GM12878 (cell line): Measurements from ENCODE around the gene CASK. TPM values are rescaled to one million over a fixed set of nuclear protein-coding genes. Genes with fewer than 3 reads are reported as not detected.

Experiments
- ATAC-seq: fragments of 200-7000 bp; cut with Tn5 transposase; 3 replicates; pipeline ENCODE4 v1.9.1; 2020; ENCODE audit warnings: mild to moderate bottlenecking, moderate library complexity
- BruUV-seq: library from RNA; stranded (reverse); fragments of 400-500 nt; replicated peaks from 2 replicates; lab custom pipeline; 2021; lab: Mats Ljungman, UMichigan
- CTCF ChIA-PET: fragments of 300-600 bp; sonication (Branson Sonifier 250); formaldehyde crosslinking; extraction: SDS; loops from one replicate; lab custom pipeline; 2021; ENCODE audit warnings: inconsistent platforms; lab: Yijun Ruan, JAX
- POLR2A ChIA-PET: fragments of 350-600 bp; formaldehyde crosslinking; extraction: SDS; loops from one replicate; lab custom pipeline; 2021; ENCODE audit warnings: inconsistent platforms; lab: Charles Lee
- RAD21 ChIA-PET: fragments of 300-600 bp; sonication (Branson Sonifier 250); formaldehyde crosslinking; loops from one replicate; lab custom pipeline; 2023; ENCODE audit warnings: antibody characterized with exemption; ENCODE audit not compliant: unreplicated experiment; lab: Charles Lee
- SMC1A ChIA-PET: fragments of 300-600 bp; sonication (Branson Sonifier 250); formaldehyde crosslinking; loops from one replicate; lab custom pipeline; 2023; ENCODE audit not compliant: unreplicated experiment, uncharacterized antibody; lab: Charles Lee
- DNase-seq: peaks from one replicate; pipeline ENCODE4 v3.0.0-alpha.2; 2011; ENCODE audit warnings: low read depth, low spot score
- FAIRE-seq: peaks from 3 replicates; lab custom pipeline; 2011; peaks lifted over from hg19 to GRCh38; lab: Jason Lieb, UNC
- H2AFZ ChIP-seq: 2 replicates; pipeline ENCODE4 v1.6.0; 2011; ENCODE audit warnings: low read depth, low read length, control low read depth; ENCODE audit not compliant: control insufficient read depth
- H3K27ac ChIP-seq: 2 replicates; pipeline ENCODE4 v1.5.1; 2011; ENCODE audit warnings: control low read depth; ENCODE audit not compliant: control insufficient read depth, insufficient read depth
- H3K27me3 ChIP-seq, 2 experiments: replicated peaks in 1 of 2; 2 replicates each; pipeline versions ENCODE4 v1.6.0 to v1.6.1; 2011; ENCODE audit warnings: low read length in 1 of 2; ENCODE audit not compliant: control insufficient read depth in 2 of 2, insufficient read depth in 2 of 2
- H3K36me3 ChIP-seq, 2 experiments: 2 replicates each; pipeline ENCODE4 v1.5.1; 2011; ENCODE audit warnings: low read length in 1 of 2; ENCODE audit not compliant: control insufficient read depth in 2 of 2, insufficient read depth in 2 of 2
- H3K4me1 ChIP-seq: 2 replicates; pipeline ENCODE4 v1.6.1; 2011; ENCODE audit warnings: mild to moderate bottlenecking, low read length, moderate library complexity, mixed read lengths; ENCODE audit not compliant: control insufficient read depth, insufficient read depth
- H3K4me2 ChIP-seq: 2 replicates; pipeline ENCODE4 v1.6.0; 2011; ENCODE audit warnings: control low read depth; ENCODE audit not compliant: control insufficient read depth, insufficient read depth
- H3K4me3 ChIP-seq: fragments of 200-600 bp; sonication (generic); 2 replicates; pipeline ENCODE4 v1.5.1; 2016
- H3K79me2 ChIP-seq: 2 replicates; pipeline ENCODE4 v1.6.0; 2011; ENCODE audit warnings: low read length; ENCODE audit not compliant: control insufficient read depth, insufficient read depth
- H3K9ac ChIP-seq: 2 replicates; pipeline ENCODE4 v1.8.0; 2011; ENCODE audit warnings: low read length, control low read depth, mixed read lengths; ENCODE audit not compliant: control insufficient read depth, insufficient read depth
- H3K9me3 ChIP-seq: replicated peaks from 3 replicates; pipeline ENCODE4 v1.5.1; 2011; ENCODE audit warnings: mild to moderate bottlenecking, low read length; ENCODE audit not compliant: control insufficient read depth, insufficient read depth
- H4K20me1 ChIP-seq: 2 replicates; pipeline ENCODE4 v1.6.0; 2011; ENCODE audit not compliant: control insufficient read depth, insufficient read depth
- CHD1 ChIP-seq: IDR thresholded peaks from 2 replicates; pipeline ENCODE4 v1.6.1; 2012; ENCODE audit warnings: low read depth, low read length, improper control_type of control experiment
- ESRRA ChIP-seq: IDR thresholded peaks from 2 replicates; pipeline ENCODE4 v1.6.1; 2012; ENCODE audit warnings: mild to moderate bottlenecking, low read length, improper control_type of control experiment
- IKZF2 ChIP-seq, 2 experiments: fragments of 450-650 bp; IDR thresholded peaks; 2 replicates each; pipeline ENCODE4 v1.6.1; 2017; ENCODE audit warnings: mild to moderate bottlenecking in 2 of 2, moderate library complexity in 2 of 2
- MEF2A ChIP-seq: IDR thresholded peaks from 2 replicates; pipeline ENCODE4 v1.6.1; 2011; ENCODE audit warnings: low read depth, mild to moderate bottlenecking, low read length, moderate library complexity; ENCODE audit not compliant: insufficient read depth
- MEF2B ChIP-seq: fragments of 450-650 bp; IDR thresholded peaks from 2 replicates; pipeline ENCODE4 v1.6.1; 2018; ENCODE audit warnings: mild to moderate bottlenecking, moderate library complexity; ENCODE audit not compliant: partially characterized antibody, poor library complexity, severe bottlenecking
- NFIC ChIP-seq: IDR thresholded peaks from 2 replicates; pipeline ENCODE4 v1.6.1; 2012; ENCODE audit warnings: low read depth, mild to moderate bottlenecking, inconsistent platforms, low read length, moderate library complexity
- NFYB ChIP-seq: IDR thresholded peaks from 2 replicates; pipeline ENCODE4 v1.6.1; 2011; ENCODE audit warnings: low read depth, mild to moderate bottlenecking, low read length, improper control_type of control experiment, moderate library complexity; ENCODE audit not compliant: insufficient read depth
- RUNX3 ChIP-seq: IDR thresholded peaks from 2 replicates; pipeline ENCODE4 v1.6.1; 2012; ENCODE audit warnings: low read length, inconsistent platforms
- YY1 ChIP-seq: IDR thresholded peaks from 2 replicates; pipeline ENCODE4 v1.6.1; 2011; ENCODE audit warnings: low read depth, mild to moderate bottlenecking, low read length
- WGBS: methylation state at CpG from one replicate; pipeline ENCODE4 v1.1.6; 2016; ENCODE audit warnings: low lambda C conversion rate; ENCODE audit not compliant: insufficient replicate concordance, insufficient coverage; ENCODE audit errors: missing lambda C conversion rate; 5-methylcytosine and 5-hydroxymethylcytosine counted together
- in situ Hi-C: fragments of 300-500 bp; cut with MboI; formaldehyde crosslinking; loops from 9 replicates; pipeline ENCODE4 v1.14.3; 2018; ENCODE audit warnings: mixed read lengths
- intact Hi-C: fragments of 100-400 bp; cut with micrococcal nuclease; formaldehyde crosslinking; loops from one replicate; pipeline ENCODE4 v1.14.2; 2022; ENCODE audit not compliant: unreplicated experiment
- polyA plus RNA-seq, 11 experiments: library from polyadenylated mRNA; depleted of rRNA in 4 of 11; unstranded in 6 of 11; stranded (reverse) in 5 of 11; fragments of >200 nt; fragmentation: Nextera tagmentation in 4 of 11; fragmentation: Illumina TruSeq in 1 of 11; extraction: Ambion mirVana in 4 of 11; extraction: Trizol in 1 of 11; gene quantifications; 1 replicate in 1 of 11; 2 replicates in 10 of 11; pipeline versions ENCODE4 v1.2.1 to v1.2.3, GENCODE V29; 2011 to 2016; ENCODE audit warnings: inconsistent platforms in 2 of 11, missing spikeins in 2 of 11, low read depth in 1 of 11
- total RNA-seq, 4 experiments: library from RNA; depleted of rRNA in 3 of 4; stranded (reverse); fragments of >200 nt in 3 of 4; fragmentation: Illumina TruSeq in 1 of 4; extraction: Trizol in 1 of 4; gene quantifications; 2 replicates each; pipeline versions ENCODE4 v1.2.1 to v1.2.3, GENCODE V29; 2013 to 2021
- TF ChIP-seq, protein P1 (sequence below): IDR thresholded peaks from 2 replicates; pipeline ENCODE4 v1.6.1; 2012; ENCODE audit warnings: low read length, inconsistent platforms
- TF ChIP-seq, protein P2 (sequence below): fragments of 450-650 bp; formaldehyde crosslinking; IDR thresholded peaks from 2 replicates; pipeline ENCODE4 v1.5.0; 2022; ENCODE audit warnings: mild to moderate bottlenecking, missing genetic modification characterization

Gene CASK
- total and polyA plus RNA-seq, 10 of the 15 experiments (the other 5 are each of a cell fraction or from before 2014, with no cell fraction given): 0.60 to 45.9 (median 4.8) TPM

DNA sequence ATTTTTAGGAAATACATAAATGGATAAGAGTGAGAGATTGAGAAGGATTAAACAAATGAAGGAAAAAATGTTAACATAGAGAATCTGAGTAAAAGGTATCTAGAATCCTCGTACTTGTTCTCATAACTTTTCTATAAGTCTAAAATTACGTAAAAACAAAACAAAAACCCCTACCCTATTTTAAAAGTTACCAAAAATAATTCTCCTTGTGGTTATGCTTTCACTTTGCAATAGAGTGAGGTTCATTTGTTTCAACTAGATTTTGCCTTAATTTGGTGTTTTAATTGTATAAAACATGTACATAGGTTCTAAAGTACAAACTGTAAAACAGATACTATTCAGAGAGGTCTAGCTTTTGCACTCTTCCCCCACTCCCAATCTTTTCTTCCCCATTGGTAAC, 238.4 kb downstream of the CASK start:
- Histone ChIP-seq H2AFZ (no peak overlapping the region), H3K4me2 (no peak overlapping the region; the same call in 1 of the 2 replicates), H3K9ac (no peak overlapping the region), H3K27ac (no peak overlapping the region), H4K20me1 (no peaks in the 10 kb centered on the region), H3K79me2 (no peaks in the 10 kb centered on the region), H3K27me3 (no peaks in the 10 kb centered on the region), H3K36me3 (no peaks in the 10 kb centered on the region), H3K4me3 (no peak overlapping the region), H3K9me3 (no peaks in the 10 kb centered on the region), H3K4me1 (peaks cover 6% of the 10 kb centered on the region)
- intact Hi-C loops (no loop called here), in situ Hi-C loops (no loop called here)
- ChIA-PET POLR2A (no interaction called here), RAD21 (no interaction called here), CTCF (no interaction called here), SMC1A (interaction anchor here (1.3 kb wide), 1 partner anchor 14 kb away, joined by 3 read pairs; no protein-coding TSS in a partner anchor)
- WGBS: 5% methylated on average over 2 of the region's 2 CpGs
- FAIRE-seq (no peak), ATAC-seq (no peak), DNase-seq (no peak)
- no TSS peak for BruUV-seq
- TF ChIP-seq IKZF2 (IDR thresholded peaks at IDR 0.05) (no peak), CHD1 (no peak), MEF2A (peak; percentile 85), NFYB (no peak), ESRRA (no peak), MEF2B (peak; percentile 75), RUNX3 (peak; percentile 72), NFIC (peak; percentile 44), YY1 (no peak)
- TF ChIP-seq, protein P1, sequence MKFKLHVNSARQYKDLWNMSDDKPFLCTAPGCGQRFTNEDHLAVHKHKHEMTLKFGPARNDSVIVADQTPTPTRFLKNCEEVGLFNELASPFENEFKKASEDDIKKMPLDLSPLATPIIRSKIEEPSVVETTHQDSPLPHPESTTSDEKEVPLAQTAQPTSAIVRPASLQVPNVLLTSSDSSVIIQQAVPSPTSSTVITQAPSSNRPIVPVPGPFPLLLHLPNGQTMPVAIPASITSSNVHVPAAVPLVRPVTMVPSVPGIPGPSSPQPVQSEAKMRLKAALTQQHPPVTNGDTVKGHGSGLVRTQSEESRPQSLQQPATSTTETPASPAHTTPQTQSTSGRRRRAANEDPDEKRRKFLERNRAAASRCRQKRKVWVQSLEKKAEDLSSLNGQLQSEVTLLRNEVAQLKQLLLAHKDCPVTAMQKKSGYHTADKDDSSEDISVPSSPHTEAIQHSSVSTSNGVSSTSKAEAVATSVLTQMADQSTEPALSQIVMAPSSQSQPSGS: peak; percentile 41; the same call in 1 of the 2 replicates
- TF ChIP-seq, protein P2, sequence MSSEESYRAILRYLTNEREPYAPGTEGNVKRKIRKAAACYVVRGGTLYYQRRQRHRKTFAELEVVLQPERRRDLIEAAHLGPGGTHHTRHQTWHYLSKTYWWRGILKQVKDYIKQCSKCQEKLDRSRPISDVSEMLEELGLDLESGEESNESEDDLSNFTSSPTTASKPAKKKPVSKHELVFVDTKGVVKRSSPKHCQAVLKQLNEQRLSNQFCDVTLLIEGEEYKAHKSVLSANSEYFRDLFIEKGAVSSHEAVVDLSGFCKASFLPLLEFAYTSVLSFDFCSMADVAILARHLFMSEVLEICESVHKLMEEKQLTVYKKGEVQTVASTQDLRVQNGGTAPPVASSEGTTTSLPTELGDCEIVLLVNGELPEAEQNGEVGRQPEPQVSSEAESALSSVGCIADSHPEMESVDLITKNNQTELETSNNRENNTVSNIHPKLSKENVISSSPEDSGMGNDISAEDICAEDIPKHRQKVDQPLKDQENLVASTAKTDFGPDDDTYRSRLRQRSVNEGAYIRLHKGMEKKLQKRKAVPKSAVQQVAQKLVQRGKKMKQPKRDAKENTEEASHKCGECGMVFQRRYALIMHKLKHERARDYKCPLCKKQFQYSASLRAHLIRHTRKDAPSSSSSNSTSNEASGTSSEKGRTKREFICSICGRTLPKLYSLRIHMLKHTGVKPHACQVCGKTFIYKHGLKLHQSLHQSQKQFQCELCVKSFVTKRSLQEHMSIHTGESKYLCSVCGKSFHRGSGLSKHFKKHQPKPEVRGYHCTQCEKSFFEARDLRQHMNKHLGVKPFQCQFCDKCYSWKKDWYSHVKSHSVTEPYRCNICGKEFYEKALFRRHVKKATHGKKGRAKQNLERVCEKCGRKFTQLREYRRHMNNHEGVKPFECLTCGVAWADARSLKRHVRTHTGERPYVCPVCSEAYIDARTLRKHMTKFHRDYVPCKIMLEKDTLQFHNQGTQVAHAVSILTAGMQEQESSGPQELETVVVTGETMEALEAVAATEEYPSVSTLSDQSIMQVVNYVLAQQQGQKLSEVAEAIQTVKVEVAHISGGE (CRISPR knock-in tag): no peak
